ENCODE results near the gene TLX3. TPM values are rescaled to one million over a fixed set of nuclear protein-coding genes. Genes with fewer than 3 reads are reported as not detected.

TLX3 gene
- total RNA-seq, 1 donor from 2014 or later = not detected

Other genes with a start within 250 kb of the TLX3 start
- gene NPM1, start 78.6 kb downstream of the TLX3 start, total RNA-seq = 389 TPM
- 30.4 TPM for gene FGF18, start 110.4 kb downstream of the TLX3 start, total RNA-seq